Fibroblast of mammary gland (primary cell): Measurements from ENCODE around the gene SPANXN2.

ENCODE experiments used
- DNase-seq: peaks from one replicate; pipeline ENCODE4 v3.0.0-alpha.2; 2010; ENCODE audit warnings: low read depth
- H3K4me3 ChIP-seq: 2 replicates; pipeline ENCODE4 v1.5.1; 2011; ENCODE audit warnings: low read depth, mild to moderate bottlenecking, low read length, moderate library complexity; ENCODE audit not compliant: control insufficient read depth
- CTCF ChIP-seq: conservative IDR thresholded peaks from 2 replicates; pipeline ENCODE4 v1.5.1; 2011; ENCODE audit warnings: low read depth, low read length, inconsistent platforms; ENCODE audit not compliant: control insufficient read depth, insufficient read depth

Gene SPANXN2

GRCh38 chrX:143701460-143701859 lies 19.1 kb downstream of the SPANXN2 start:
- H3K4me3 ChIP-seq: no peak overlapping the region
- TF ChIP-seq CTCF: no peak
- DNase-seq: no peak

- no peak for DNase-seq
- no peak for TF ChIP-seq CTCF
These were observed 25.7 kb downstream of the SPANXN2 start for GRCh38 chrX:143694885-143695284.

GRCh38 chrX:143683486-143683885 lies 37.1 kb downstream of the SPANXN2 start:
- no peak overlapping the region for H3K4me3 ChIP-seq
- TF ChIP-seq CTCF: no peak
- no peak for DNase-seq

More at GRCh38 chrX:143694885-143695284, 25.7 kb downstream of the SPANXN2 start:
- no peak overlapping the region for H3K4me3 ChIP-seq

- no peak for TF ChIP-seq CTCF
- H3K4me3 ChIP-seq: no peak overlapping the region
- DNase-seq: no peak
These were observed 45.6 kb downstream of the SPANXN2 start for GRCh38 chrX:143674926-143675325.

GRCh38 chrX:143669395-143669794 lies 51.2 kb downstream of the SPANXN2 start:
- no peak overlapping the region for H3K4me3 ChIP-seq
- peak; percentile 15 for TF ChIP-seq CTCF
- DNase-seq: peak; percentile 12

GRCh38 chrX:143664302-143664701 lies 56.2 kb downstream of the SPANXN2 start:
- DNase-seq: peak; percentile 24
- TF ChIP-seq CTCF: peak; percentile 65
- no peak overlapping the region for H3K4me3 ChIP-seq

- DNase-seq: no peak
- no peak for TF ChIP-seq CTCF
- H3K4me3 ChIP-seq: no peak overlapping the region
These were observed 56.8 kb downstream of the SPANXN2 start for GRCh38 chrX:143663755-143664154.
